Vagina (tissue), 2 donors: Measurements from ENCODE around the gene SAAL1.

Source experiments
- CTCF ChIP-seq, 3 experiments: fragments of 450-650 bp in 2 of 3; fragments of 200-600 bp in 1 of 3; sonication (generic) in 1 of 3; IDR thresholded peaks; one replicate each; pipeline ENCODE4 v1.5.1; 2017 to 2019; ENCODE audit warnings: antibody characterized with exemption in 3 of 3, mild to moderate bottlenecking in 2 of 3, moderate library complexity in 2 of 3
- POLR2A ChIP-seq, 2 donors: fragments of 450-650 bp; IDR thresholded peaks; one replicate each; pipeline ENCODE4 v1.6.1; 2017; ENCODE audit warnings: antibody characterized with exemption in 2 of 2, mild to moderate bottlenecking in 2 of 2, moderate library complexity in 2 of 2

- TF ChIP-seq POLR2A (IDR thresholded peaks at IDR 0.05): no peak
- no peak for TF ChIP-seq CTCF (IDR thresholded peaks at IDR 0.05)
Measured at GRCh38 chr11:18080451-18080850, 25.4 kb downstream of the SAAL1 start.
